ENCODE measurements around the gene TBX19.

Gene TBX19

GRCh38 chr1:168331569-168331968, 50.9 kb downstream of the TBX19 start (continued):
- no peak for TF ChIP-seq KLF17 (tag by site-specific recombination; IDR thresholded peaks at IDR 0.05)
- no peak for TF ChIP-seq ZBTB1 (tag by site-specific recombination; IDR thresholded peaks at IDR 0.05)
- no peak for TF ChIP-seq ZNF24 (tag by site-specific recombination; IDR thresholded peaks at IDR 0.05)
- TF ChIP-seq ZNF654 (tag by site-specific recombination; IDR thresholded peaks at IDR 0.05; ENCODE audit: low read depth): no peak
- no peak for TF ChIP-seq ZNF645 (tag by site-specific recombination; IDR thresholded peaks at IDR 0.05)

GRCh38 chr1:168333562-168334276, 53.0 kb downstream of the TBX19 start:
- Histone ChIP-seq H3K27ac (ENCODE audit: extremely low read depth, low read depth, low read length) (no peak overlapping the region), H3K36me3 (ENCODE audit: control insufficient read depth in 2 of 2, insufficient read depth in 1 of 2, low read length in 2 of 2) (no peaks in the 10 kb centered on the region), H3K4me3 (ENCODE audit: low read depth, low read length) (no peak overlapping the region), H3K9me3 (ENCODE audit: control insufficient read depth, insufficient read depth, low read depth, low read length) (no peaks in the 10 kb centered on the region), H3K4me1 (ENCODE audit: control insufficient read depth, insufficient read depth, low read length) (no peaks in the 10 kb centered on the region)
- ChIA-PET CTCF (interaction anchor here (0.5 to 2.8 kb wide), 5 partner anchors 9 to 1551 kb away, joined by 4 to 33 read pairs (median 5); no protein-coding TSS in a partner anchor), POLR2A (no interaction called here)
- no peak for TF ChIP-seq ZEB2 (tag by site-specific recombination; IDR thresholded peaks at IDR 0.05)
- TF ChIP-seq, protein P1, sequence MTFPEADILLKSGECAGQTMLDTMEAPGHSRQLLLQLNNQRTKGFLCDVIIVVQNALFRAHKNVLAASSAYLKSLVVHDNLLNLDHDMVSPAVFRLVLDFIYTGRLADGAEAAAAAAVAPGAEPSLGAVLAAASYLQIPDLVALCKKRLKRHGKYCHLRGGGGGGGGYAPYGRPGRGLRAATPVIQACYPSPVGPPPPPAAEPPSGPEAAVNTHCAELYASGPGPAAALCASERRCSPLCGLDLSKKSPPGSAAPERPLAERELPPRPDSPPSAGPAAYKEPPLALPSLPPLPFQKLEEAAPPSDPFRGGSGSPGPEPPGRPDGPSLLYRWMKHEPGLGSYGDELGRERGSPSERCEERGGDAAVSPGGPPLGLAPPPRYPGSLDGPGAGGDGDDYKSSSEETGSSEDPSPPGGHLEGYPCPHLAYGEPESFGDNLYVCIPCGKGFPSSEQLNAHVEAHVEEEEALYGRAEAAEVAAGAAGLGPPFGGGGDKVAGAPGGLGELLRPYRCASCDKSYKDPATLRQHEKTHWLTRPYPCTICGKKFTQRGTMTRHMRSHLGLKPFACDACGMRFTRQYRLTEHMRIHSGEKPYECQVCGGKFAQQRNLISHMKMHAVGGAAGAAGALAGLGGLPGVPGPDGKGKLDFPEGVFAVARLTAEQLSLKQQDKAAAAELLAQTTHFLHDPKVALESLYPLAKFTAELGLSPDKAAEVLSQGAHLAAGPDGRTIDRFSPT (tag by site-specific recombination; IDR thresholded peaks at IDR 0.05): no peak

DNA sequence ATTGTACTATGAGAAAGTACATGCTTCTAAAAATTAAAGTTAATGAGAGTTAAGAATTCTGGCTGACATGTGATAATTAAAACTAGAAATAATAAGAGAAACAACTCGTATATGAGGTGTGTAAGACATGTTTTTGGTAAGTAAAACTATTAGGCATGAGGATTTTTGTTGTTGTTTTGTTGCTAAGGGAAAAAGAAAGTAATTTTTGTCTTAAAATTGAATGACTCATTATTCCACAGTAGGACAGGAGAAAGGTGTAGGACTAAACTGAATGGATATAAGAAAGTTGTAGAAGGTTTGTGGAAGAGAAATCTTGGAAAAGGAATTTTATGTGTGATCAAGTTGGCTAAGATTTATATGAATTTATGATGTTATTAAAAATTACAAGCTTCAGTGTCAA, 54.8 kb downstream of the TBX19 start:
- H3K27ac ChIP-seq (ENCODE audit: extremely low read depth, low read depth, low read length): no peak overlapping the region
- no peaks in the 10 kb centered on the region for H3K9me3 ChIP-seq (ENCODE audit: control insufficient read depth, insufficient read depth, low read depth, low read length)
- no peaks in the 10 kb centered on the region for H3K36me3 ChIP-seq (ENCODE audit: control insufficient read depth in 2 of 2, insufficient read depth in 1 of 2, low read length in 2 of 2)
- POLR2A ChIA-PET: no interaction called here
- H3K4me1 ChIP-seq (ENCODE audit: control insufficient read depth, insufficient read depth, low read length): no peaks in the 10 kb centered on the region
- CTCF ChIA-PET: interaction anchor here (0.7 to 1.4 kb wide), 4 partner anchors 23 to 243 kb away, joined by 3 to 5 read pairs (median 3); no protein-coding TSS in a partner anchor
- TF ChIP-seq ZNF501 (tag by site-specific recombination; IDR thresholded peaks at IDR 0.05) (no peak), ZNF629 (tag by site-specific recombination; IDR thresholded peaks at IDR 0.05) (no peak), PRDM1 (tag by site-specific recombination; IDR thresholded peaks at IDR 0.05) (peak; percentile 70), YY2 (tag by site-specific recombination; IDR thresholded peaks at IDR 0.05) (no peak), ZNF549 (tag by site-specific recombination; IDR thresholded peaks at IDR 0.05) (no peak)
- no peak overlapping the region for H3K4me3 ChIP-seq (ENCODE audit: low read depth, low read length)

GRCh38 chr1:168338589-168339503, 58.2 kb downstream of the TBX19 start:
- no peak for TF ChIP-seq ZNF266 (tag by site-specific recombination; IDR thresholded peaks at IDR 0.05; ENCODE audit: low read depth)
- ChIA-PET CTCF (no interaction called here), POLR2A (no interaction called here)

More at GRCh38 chr1:168338589-168339503, 58.2 kb downstream of the TBX19 start:
- Histone ChIP-seq H3K4me1 (ENCODE audit: control insufficient read depth, insufficient read depth, low read length) (no peaks in the 10 kb centered on the region), H3K4me3 (ENCODE audit: low read depth, low read length) (no peak overlapping the region), H3K27ac (ENCODE audit: extremely low read depth, low read depth, low read length) (no peak overlapping the region), H3K9me3 (ENCODE audit: control insufficient read depth, insufficient read depth, low read depth, low read length) (no peaks in the 10 kb centered on the region), H3K36me3 (ENCODE audit: control insufficient read depth in 2 of 2, insufficient read depth in 1 of 2, low read length in 2 of 2) (no peaks in the 10 kb centered on the region)
